PC-3 (cell line): ENCODE results near the gene ENTREP1.

Experiments used
- EZH2 ChIP-seq: fragments of 300-600 bp; sonication (generic); IDR thresholded peaks from one replicate; pipeline ENCODE4 v1.6.1; 2017; ENCODE audit warnings: antibody characterized with exemption, mild to moderate bottlenecking, low read length; ENCODE audit not compliant: unreplicated experiment
- TF ChIP-seq, protein P1 (sequence below): fragments of 300-600 bp; sonication (generic); conservative IDR thresholded peaks from 2 replicates; pipeline ENCODE4 v1.5.1; 2017; ENCODE audit warnings: antibody characterized with exemption, low read depth, mild to moderate bottlenecking, low read length

DNA sequence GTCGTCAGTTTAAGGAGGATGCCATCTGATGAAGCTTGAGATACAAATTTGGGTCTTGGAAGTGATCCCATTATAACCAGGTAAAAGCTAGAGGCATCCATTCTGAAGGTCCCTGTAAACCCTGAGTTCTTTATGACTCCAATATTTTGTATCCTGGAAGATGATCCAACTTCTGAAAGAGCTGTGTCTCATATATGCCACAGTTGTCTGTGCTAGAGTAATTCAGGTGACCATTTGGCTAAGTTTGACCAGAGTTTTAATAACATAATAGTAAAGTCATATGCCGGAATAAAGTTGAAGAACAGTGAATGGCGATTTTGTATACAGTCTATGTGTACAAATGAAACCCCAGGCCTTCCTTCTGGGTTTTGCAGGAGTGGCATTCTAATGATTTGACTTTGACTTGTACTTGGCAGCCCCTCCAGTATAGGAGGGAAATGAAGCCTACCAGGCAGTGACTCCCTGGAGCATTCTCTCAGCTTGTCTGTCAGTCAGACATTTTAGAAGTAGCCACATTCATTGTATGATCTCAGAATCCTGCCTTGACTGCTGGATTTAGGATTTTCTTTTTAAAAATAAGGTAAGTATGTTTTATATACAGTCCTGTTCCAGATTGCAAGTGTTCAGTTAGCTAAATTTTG lies 39.6 kb downstream of the ENTREP1 start:
- TF ChIP-seq, protein P1, sequence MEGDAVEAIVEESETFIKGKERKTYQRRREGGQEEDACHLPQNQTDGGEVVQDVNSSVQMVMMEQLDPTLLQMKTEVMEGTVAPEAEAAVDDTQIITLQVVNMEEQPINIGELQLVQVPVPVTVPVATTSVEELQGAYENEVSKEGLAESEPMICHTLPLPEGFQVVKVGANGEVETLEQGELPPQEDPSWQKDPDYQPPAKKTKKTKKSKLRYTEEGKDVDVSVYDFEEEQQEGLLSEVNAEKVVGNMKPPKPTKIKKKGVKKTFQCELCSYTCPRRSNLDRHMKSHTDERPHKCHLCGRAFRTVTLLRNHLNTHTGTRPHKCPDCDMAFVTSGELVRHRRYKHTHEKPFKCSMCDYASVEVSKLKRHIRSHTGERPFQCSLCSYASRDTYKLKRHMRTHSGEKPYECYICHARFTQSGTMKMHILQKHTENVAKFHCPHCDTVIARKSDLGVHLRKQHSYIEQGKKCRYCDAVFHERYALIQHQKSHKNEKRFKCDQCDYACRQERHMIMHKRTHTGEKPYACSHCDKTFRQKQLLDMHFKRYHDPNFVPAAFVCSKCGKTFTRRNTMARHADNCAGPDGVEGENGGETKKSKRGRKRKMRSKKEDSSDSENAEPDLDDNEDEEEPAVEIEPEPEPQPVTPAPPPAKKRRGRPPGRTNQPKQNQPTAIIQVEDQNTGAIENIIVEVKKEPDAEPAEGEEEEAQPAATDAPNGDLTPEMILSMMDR, result no peak
- no peak for TF ChIP-seq EZH2
